GM21390 (cell line): ENCODE data around the gene MLX.
"Not testable (repeated sequence)": the region's sequence is repeated elsewhere in the genome, so short reads cannot be mapped to it uniquely, and the experiment has no call there.

Experiments used
- ATAC-seq: cut with Tn5 transposase; IDR thresholded peaks from one replicate; pipeline ENCODE4 v1.9.1; 2021; ENCODE audit not compliant: unreplicated experiment

MLX gene

DNA sequence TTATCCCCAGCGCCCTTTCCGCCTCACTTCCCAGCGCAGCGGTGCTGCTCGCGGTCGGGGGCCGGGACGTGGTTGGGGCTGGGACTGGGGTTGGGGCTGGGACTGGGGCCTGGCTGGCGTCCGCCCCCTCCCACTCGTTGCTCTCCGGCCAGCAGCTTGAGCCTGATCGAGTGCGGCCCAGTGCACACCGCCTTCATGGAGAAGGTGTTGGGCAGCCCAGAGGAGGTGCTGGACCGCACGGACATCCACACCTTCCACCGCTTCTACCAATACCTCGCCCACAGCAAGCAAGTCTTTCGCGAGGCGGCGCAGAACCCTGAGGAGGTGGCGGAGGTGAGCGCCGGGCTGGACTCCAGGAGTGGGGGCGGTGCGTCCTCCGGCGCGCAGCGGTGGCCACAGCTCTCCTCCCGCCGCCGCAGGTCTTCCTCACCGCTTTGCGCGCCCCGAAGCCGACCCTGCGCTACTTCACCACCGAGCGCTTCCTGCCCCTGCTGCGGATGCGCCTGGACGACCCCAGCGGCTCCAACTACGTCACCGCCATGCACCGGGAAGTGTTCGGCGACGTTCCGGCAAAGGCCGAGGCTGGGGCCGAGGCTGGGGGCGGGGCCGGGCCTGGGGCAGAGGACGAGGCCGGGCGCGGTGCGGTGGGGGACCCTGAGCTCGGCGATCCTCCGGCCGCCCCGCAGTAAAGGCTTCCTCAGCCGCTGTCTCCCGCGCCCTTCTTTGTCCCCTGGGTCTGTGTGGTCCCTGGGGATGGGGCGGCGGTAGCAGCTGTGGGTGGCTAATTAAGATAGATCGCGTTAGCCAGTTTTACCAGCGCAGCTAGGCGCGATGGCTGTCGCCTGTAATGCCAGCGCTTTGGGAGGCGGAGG lies 12.4 kb upstream of the MLX start:
- ATAC-seq: peak; percentile 79

DNA sequence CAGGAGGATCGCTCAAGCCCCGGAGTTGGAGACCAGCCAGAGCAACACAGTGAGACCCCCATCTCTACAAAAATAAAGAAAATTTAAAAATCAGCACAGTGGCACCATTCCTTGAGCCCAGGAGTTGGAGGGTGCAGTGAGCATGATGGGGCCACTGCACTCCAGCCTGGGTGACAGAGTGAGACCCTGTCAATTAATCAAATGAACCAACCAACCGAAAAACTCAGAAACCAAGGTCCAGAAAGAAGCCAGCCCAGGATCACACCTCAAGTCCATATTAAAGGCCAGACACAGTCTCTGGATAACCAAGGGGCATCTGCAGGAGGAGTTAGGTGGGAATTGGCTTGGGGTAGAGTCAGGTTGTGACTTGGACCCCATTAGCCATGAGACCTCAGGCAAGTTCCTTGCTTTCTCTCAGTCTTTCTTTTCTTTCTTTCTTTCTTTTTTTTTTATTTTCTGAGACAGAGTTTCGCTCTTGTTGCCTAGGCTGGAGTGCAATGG lies 11.7 kb upstream of the MLX start:
- no peak for ATAC-seq

DNA sequence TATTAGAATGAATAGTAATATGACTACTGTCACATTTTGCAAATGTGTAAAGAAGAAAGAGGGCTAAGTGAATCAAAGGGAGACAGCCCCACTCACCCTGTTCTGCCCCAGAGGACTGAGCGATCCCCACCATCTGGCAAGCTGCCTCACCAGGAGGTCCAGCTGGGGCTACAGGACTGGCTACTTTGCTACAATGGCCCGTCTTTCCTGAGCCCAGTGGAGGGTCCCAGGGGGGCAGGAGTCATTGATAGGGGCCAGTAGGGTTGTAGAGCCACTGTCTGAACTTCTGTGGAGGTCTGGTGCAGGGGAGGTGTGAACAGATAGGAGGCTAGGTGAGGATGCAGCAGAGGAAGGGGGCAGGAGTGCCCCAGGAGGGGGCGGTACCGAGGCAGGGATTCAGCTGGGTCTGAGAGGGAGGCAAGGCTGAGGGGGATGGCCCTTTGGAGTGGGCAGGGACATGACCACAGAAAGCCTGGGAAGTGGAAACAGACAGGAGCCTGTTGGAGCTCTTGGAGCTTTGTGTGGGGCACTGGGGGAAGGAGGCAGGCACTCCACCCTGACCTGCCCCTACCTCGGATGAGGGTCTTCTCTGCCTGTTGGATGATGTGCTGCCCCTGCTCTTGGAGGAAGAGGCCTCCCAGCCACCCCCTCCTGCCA lies 10.8 kb upstream of the MLX start:
- not testable (repeated sequence) for ATAC-seq

DNA sequence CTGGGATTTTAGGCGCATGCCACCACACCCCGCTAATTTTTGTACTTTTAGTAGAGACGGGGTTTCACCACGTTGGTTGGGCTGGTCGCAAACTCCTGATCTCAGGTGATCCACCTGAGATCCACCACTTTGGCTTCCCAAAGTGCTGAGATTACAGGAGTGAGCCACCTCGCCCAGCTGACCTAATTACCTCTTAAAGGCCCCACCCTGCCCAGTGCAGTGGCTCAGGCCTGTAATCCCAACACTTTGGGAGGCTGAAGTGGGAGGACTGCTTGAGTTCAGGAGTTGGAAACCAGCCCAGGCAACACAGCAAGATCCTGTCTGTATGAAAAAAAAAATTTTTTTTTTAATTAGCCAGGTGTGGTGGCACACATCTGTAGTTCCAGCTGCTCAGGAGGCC lies 7.8 kb upstream of the MLX start:
- ATAC-seq: no peak

GRCh38 chr17:42560246-42560645 lies 6.7 kb upstream of the MLX start:
- no peak for ATAC-seq

GRCh38 chr17:42561897-42562387 lies 5.0 kb upstream of the MLX start, which contains the start of gene COASY:
Gene COASY, plus strand, starts transcription at chr17:42562148. Its CDS starts 475 bp downstream, at chr17:42562623.
- no peak for ATAC-seq

DNA sequence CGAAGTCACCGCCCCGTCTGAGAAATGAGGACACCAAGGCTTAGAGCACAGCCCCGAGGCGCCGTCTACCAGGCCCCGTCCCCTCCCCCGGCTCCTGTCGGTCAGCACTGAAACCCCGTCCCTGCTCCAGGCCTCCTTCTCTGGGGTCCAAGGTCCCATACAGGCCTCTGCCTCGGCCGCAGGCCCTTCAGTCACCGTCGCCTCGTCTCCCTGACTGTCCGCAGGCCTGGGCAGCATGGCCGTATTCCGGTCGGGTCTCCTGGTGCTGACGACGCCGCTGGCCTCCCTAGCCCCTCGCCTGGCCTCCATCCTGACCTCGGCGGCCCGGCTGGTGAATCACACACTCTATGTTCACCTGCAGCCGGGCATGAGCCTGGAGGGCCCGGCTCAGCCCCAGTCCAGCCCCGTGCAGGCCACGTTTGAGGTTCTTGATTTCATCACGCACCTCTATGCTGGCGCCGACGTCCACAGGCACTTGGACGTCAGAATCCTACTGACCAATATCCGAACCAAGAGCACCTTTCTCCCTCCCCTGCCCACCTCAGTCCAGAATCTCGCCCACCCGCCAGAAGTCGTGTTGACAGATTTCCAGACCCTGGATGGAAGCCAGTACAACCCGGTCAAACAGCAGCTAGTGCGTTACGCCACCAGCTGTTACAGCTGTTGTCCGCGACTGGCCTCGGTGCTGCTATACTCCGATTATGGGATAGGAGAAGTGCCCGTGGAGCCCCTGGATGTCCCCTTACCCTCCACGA lies 4.3 kb upstream of the MLX start:
- ATAC-seq: no peak

DNA sequence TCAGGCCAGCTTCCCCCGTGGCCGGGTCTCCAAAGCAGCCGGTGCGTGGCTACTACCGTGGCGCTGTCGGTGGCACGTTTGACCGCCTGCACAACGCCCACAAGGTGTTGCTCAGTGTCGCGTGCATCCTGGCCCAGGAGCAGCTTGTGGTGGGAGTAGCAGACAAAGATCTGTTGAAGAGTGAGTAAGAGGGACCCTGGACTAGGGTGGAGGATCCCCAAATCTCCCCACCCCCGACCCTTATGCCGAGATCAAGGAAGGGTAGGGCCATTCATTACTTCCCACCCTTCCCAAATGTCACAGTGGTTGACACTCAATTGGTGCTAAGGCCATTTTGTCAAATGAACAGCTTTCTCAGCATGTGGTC lies 3.8 kb upstream of the MLX start:
- no peak for ATAC-seq

DNA sequence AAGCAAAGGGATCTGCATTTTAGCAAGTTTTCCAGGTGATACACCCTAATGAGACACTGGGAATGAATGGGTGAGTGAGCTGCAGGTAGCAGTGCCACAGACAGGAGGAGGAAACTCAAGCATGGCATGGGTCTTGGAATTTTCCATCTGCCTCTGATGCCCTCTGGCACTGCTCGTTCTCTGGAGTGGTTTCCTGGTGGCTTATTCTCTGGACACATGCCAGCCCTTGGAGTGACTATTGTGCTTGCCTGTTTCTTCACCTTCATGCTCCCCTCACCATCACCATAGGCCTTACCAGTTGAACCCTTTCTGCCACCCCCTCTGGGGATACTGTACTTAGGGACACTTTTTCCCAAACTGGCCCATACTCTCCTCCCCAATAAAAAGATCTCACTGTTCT lies 3.4 kb upstream of the MLX start:
- ATAC-seq: no peak

- no peak for ATAC-seq
These were observed 3.0 kb upstream of the MLX start for GRCh38 chr17:42563950-42564349.

DNA sequence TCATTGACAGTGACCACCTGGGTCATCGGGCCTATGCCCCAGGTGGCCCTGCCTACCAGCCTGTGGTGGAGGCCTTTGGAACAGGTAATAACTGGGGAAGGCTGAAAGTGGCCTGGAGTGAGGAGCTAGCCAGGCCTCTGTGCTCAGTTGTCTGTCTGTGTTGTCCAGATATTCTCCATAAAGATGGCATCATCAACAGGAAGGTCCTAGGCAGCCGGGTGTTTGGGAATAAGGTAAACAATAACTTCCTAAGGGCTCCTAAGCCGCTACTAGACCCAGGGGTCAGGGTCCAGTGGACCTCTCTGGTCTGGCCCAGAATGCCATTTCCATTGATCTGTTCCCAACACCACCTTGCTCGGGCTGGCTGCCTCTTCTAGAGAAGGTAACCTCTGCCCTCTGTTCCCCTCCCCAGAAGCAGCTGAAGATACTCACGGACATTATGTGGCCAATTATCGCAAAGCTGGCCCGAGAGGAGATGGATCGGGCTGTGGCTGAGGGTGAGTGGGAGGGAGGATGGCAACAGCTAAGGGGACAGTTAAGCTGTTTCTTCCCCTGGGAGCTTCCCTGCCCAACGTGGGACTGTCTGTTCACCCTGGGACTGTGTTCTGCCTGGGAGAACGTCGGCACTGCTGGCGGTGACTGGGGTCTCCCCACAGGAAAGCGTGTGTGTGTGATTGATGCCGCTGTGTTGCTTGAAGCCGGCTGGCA lies 1.9 kb upstream of the MLX start:
- ATAC-seq: no peak

- ATAC-seq: no peak
These were observed 1.2 kb upstream of the MLX start for GRCh38 chr17:42565523-42566214.

DNA sequence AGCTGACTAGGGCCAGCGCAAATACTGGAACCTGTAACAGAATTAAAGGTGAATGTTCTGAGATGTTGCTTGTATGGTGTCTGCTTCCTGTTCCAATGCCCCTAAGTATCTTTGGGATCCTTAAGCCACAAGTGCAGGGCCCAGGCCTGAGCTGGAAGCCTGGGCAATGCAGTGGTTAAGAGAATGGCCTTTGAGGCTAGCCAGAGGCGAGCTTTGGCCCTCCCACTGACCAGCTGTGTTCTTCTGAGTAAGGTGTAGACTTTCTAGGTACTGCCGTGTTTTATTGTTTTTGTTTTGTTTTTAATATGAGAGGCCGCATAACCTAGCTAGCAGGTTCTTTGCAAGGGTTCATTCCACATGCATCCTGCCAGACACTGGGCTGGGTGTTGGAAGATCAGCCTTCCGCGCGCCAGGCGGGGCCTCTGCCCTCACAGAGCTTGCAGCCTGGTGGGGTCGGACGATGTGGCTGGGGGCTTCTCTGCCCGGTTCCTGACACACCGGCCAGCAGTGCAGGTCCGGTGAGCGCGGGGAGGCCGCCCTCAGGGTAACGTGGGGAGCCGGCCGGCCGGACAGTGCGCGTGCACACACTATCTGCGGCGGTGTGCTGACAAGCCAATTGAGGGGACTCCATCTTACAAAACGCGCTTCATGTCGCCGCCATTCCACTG lies 551 bp upstream of the MLX start:
- no peak for ATAC-seq

DNA sequence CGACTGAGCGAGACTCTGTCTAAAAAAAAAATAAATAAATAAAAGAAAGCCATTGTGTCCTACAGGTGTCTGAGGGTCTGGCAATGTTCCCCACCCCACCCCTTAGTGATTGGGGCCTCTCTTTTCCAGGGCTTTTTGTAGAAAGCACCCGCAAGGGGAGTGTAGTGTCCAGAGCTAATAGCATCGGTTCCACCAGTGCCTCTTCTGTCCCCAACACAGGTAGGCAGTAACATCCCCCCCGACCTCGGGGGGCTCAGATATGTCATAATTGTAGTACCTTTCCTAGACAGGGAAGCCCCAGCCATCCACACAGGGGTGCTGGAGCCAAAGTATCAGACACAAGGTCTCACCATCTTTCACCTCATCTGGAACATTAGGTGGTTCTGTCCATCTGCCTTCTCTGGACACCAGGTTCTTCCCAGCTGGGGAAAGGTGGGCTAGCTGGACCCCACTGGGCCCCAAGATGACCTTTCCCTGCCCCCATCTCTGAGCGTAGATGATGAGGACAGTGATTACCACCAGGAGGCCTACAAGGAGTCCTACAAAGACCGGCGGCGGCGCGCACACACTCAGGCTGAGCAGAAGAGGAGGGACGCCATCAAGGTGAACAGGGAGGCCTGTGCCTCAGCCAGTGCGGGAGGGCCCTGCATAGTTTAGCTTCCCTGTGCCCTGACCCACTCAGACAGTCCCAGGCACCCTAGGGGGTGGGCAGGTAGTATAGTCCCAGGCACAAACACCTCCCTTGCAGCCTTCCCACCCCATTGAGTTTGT lies 1.6 kb downstream of the MLX start:
- no peak for ATAC-seq

DNA sequence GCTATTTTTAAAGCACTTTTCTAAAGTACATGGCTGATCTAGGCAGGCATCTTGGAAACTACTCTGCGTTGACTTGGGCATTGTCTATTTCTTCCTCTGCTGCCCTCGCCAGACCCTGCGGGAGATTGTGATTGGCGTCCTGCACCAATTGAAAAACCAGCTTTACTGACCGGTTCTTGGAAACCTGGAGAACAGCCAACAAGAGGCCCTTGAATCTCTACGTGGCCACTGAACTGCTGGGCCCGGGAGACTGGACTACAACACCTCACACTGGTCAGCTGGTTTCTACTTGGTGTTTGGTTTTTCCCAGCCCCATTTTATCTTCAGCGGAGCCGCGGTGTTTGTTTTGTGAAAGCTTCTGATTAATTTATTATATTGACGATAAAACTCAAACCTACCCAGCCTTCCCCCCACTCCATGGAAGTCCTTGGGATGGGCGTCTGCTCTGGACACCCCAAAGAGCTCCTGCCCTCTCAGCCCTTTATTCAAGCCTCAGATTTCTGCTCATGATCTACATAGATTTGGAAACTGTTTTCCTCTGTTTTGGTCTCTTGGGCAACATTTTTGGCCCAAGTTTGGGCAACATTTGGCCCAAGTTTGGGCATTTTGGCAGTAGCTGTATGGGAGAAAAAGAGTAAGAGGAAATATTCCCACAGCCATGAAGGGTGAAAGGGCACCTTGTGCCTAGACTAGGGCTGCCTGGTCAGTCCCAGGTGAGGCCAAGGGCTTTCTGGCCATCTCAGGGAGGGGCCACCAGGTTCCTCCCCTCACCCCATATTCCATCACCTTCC lies 4.7 kb downstream of the MLX start:
- ATAC-seq: no peak

GRCh38 chr17:42573095-42573494 lies 6.2 kb downstream of the MLX start:
- ATAC-seq: no peak

- no peak for ATAC-seq
These were observed 7.6 kb downstream of the MLX start for GRCh38 chr17:42574463-42574862.

DNA sequence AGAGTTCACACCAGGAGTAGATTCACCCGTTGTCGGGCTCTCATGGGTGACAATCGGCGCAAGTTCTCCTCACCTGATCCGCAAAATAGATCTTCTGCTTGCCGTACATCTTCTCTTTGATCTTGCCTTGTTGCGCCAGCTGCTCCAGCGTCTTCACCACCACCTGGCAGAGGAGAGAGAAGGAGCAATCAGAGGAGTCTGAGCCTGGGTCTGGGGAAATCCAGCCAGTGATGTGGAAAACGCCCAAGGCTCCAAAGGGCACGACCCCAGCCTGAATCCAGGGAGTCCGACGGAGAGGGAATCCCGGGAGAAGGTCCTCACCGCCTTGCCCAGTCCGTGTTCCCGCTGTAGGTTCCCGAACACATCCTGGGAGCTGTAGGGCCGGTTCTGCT lies 10.2 kb downstream of the MLX start:
- ATAC-seq: no peak
